Osteoblast (primary cell): Measurements from ENCODE around the gene MAP2K6. TPM values are rescaled to one million over a fixed set of nuclear protein-coding genes. Genes with fewer than 3 reads are reported as not detected.

Experiments used
- DNase-seq: peaks from one replicate; pipeline ENCODE4 v3.0.0; 2011; ENCODE audit warnings: low spot score, mixed read lengths; ENCODE audit not compliant: insufficient read length; ENCODE audit errors: missing footprints
- H2AFZ ChIP-seq: 2 replicates; pipeline ENCODE4 v1.6.0; 2011; ENCODE audit warnings: mild to moderate bottlenecking, low read length
- H3K27ac ChIP-seq: 2 replicates; pipeline ENCODE4 v1.5.1; 2011; ENCODE audit warnings: mild to moderate bottlenecking, low read depth, low read length, moderate library complexity
- H3K27me3 ChIP-seq: 2 replicates; pipeline ENCODE4 v1.6.0; 2012; ENCODE audit warnings: mild to moderate bottlenecking, control low read depth, inconsistent platforms, low read length, moderate library complexity; ENCODE audit not compliant: insufficient read depth
- H3K36me3 ChIP-seq: 2 replicates; pipeline ENCODE4 v1.5.1; 2011; ENCODE audit warnings: mild to moderate bottlenecking, low read length, control low read depth, moderate library complexity; ENCODE audit not compliant: insufficient read depth
- H3K4me1 ChIP-seq: 2 replicates; pipeline ENCODE4 v1.5.1; 2011; ENCODE audit warnings: mild to moderate bottlenecking, low read length, control low read depth, moderate library complexity; ENCODE audit not compliant: insufficient read depth
- H3K4me2 ChIP-seq: 2 replicates; pipeline ENCODE4 v1.6.0; 2011; ENCODE audit warnings: mild to moderate bottlenecking, low read length; ENCODE audit not compliant: insufficient read depth
- H3K4me3 ChIP-seq: fragments of 200-600 bp; sonication (generic); 3 replicates; pipeline ENCODE4 v1.5.1; 2012; ENCODE audit warnings: mild to moderate bottlenecking, low read length, inconsistent platforms; ENCODE audit not compliant: insufficient read depth
- H3K79me2 ChIP-seq: 2 replicates; pipeline ENCODE4 v1.6.0; 2012; ENCODE audit warnings: mild to moderate bottlenecking, low read length, control low read depth, inconsistent platforms; ENCODE audit not compliant: insufficient read depth
- H3K9me3 ChIP-seq: 2 replicates; pipeline ENCODE4 v1.5.1; 2011; ENCODE audit warnings: low read depth, low read length, control low read depth
- H4K20me1 ChIP-seq: 2 replicates; pipeline ENCODE4 v1.6.0; 2012; ENCODE audit warnings: mild to moderate bottlenecking, low read length, control low read depth; ENCODE audit not compliant: insufficient read depth
- total RNA-seq: library from RNA; depleted of rRNA; stranded (reverse); fragments of >200 nt; gene quantifications from 2 replicates; pipeline ENCODE4 v1.2.3, GENCODE V29; 2012
- TF ChIP-seq, protein P1 (sequence below): IDR thresholded peaks from 2 replicates; pipeline ENCODE4 v1.5.1; 2011; ENCODE audit warnings: mild to moderate bottlenecking, low read depth, low read length, moderate library complexity; ENCODE audit errors: extremely low read depth

Gene MAP2K6
- total RNA-seq, 1 donor, result 2.5 TPM

DNA sequence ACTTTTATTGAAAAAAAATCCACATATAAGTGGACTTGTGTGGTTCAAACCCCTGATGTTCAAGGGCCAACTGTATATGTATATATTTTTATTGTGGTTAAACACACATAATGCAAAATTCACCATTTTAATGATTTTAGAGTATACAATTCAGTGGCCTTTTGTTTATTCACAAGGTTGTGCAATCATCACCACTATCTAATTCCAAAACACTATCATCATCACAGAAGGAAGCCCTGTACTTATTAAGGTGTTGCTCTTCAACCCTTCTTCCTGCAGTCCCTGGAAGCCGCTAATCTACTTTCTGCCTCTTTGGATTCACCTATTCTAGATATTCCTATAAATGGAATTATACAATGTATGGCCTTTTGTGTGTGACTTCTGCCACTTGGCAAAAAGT lies 23.0 kb downstream of the MAP2K6 start:
- no peaks in the 10 kb centered on the region for H4K20me1 ChIP-seq
- H3K27ac ChIP-seq, result no peak overlapping the region
- H3K4me2 ChIP-seq, result no peak overlapping the region
- no peak for DNase-seq
- no peaks in the 10 kb centered on the region for H3K27me3 ChIP-seq
- TF ChIP-seq, protein P1, sequence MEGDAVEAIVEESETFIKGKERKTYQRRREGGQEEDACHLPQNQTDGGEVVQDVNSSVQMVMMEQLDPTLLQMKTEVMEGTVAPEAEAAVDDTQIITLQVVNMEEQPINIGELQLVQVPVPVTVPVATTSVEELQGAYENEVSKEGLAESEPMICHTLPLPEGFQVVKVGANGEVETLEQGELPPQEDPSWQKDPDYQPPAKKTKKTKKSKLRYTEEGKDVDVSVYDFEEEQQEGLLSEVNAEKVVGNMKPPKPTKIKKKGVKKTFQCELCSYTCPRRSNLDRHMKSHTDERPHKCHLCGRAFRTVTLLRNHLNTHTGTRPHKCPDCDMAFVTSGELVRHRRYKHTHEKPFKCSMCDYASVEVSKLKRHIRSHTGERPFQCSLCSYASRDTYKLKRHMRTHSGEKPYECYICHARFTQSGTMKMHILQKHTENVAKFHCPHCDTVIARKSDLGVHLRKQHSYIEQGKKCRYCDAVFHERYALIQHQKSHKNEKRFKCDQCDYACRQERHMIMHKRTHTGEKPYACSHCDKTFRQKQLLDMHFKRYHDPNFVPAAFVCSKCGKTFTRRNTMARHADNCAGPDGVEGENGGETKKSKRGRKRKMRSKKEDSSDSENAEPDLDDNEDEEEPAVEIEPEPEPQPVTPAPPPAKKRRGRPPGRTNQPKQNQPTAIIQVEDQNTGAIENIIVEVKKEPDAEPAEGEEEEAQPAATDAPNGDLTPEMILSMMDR, result no peak
- H3K9me3 ChIP-seq, result no peaks in the 10 kb centered on the region
- no peaks in the 10 kb centered on the region for H3K36me3 ChIP-seq
- H3K4me1 ChIP-seq, result no peaks in the 10 kb centered on the region
- no peak overlapping the region for H3K4me3 ChIP-seq
- H2AFZ ChIP-seq, result no peak overlapping the region
- no peaks in the 10 kb centered on the region for H3K79me2 ChIP-seq

DNA sequence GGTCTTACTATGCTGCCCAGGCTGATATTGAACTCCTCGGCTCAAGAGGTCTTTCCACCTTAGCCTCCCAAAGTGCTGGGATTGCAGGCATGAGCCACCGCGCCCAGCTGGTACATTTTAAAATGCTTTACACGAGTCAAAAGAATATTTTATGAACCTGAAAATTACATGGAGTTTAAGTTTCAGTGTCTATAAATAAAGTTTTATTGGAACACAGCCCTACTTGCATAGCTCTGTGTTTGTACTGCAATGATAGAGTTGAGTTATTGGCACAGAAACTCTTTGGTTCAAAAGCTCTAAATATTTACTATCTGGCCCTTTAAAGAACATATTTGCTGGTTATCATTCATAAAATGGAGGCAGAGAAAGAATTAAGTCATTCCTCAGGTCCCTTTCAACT lies 24.3 kb downstream of the MAP2K6 start:
- Histone ChIP-seq H3K4me3 (no peak overlapping the region), H3K79me2 (no peaks in the 10 kb centered on the region), H3K27ac (no peak overlapping the region), H3K9me3 (no peaks in the 10 kb centered on the region), H3K36me3 (no peaks in the 10 kb centered on the region), H3K4me2 (no peak overlapping the region), H3K4me1 (no peaks in the 10 kb centered on the region), H4K20me1 (no peaks in the 10 kb centered on the region), H2AFZ (no peak overlapping the region), H3K27me3 (no peaks in the 10 kb centered on the region)
- TF ChIP-seq, protein P1, result no peak
- no peak for DNase-seq

DNA sequence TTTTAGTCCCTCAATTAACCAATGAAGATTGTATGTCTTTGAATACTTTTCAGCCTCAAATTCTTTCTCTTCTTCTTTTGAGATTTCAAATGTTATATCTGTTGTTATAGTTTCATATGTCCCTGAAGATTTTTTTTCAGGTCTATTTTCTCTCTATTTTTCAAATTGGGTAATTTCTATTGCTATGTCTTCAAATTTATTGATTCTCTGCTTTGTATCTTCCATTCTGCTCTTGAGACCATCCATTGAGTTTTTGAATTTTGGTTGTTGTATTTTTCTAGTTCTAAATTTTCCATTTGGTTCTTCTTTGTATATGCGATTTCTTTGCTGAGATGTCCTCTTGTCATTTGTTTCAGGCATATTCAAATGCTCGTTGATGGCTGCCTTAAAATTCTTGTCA lies 26.7 kb downstream of the MAP2K6 start:
- Histone ChIP-seq H3K4me1 (no peaks in the 10 kb centered on the region), H3K27me3 (no peaks in the 10 kb centered on the region), H2AFZ (no peak overlapping the region), H4K20me1 (no peaks in the 10 kb centered on the region), H3K4me2 (no peak overlapping the region), H3K9me3 (no peaks in the 10 kb centered on the region), H3K27ac (no peak overlapping the region), H3K4me3 (no peak overlapping the region), H3K79me2 (no peaks in the 10 kb centered on the region), H3K36me3 (no peaks in the 10 kb centered on the region)
- TF ChIP-seq, protein P1, result no peak
- DNase-seq, result no peak

DNA sequence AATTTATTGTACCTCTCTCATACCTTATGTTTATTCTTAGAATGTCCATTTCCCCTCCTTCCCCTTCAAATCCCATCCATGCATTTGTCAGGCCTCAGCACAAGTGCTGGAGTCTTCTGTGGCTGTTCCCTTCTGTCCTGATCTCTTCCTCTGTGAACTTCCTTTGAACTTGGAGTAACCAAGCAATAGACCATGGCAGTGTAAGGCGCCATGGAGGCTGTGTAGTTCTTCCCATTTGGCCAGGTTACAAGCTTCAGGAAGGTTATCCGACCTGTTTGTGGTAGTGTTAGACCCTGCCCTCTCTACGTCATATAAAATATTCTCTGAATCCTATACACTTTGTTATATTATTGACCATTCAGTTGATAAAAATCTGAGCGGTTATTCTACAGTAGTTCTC lies 28.6 kb downstream of the MAP2K6 start:
- Histone ChIP-seq H3K4me2 (no peak overlapping the region), H3K27me3 (no peaks in the 10 kb centered on the region), H3K79me2 (no peaks in the 10 kb centered on the region), H4K20me1 (no peaks in the 10 kb centered on the region), H3K4me3 (no peak overlapping the region), H3K9me3 (no peaks in the 10 kb centered on the region), H3K36me3 (no peaks in the 10 kb centered on the region), H3K27ac (no peak overlapping the region), H3K4me1 (no peaks in the 10 kb centered on the region), H2AFZ (no peak overlapping the region)
- DNase-seq, result no peak
- TF ChIP-seq, protein P1, result no peak
